22Rv1 (cell line): ENCODE measurements around the gene KCNK10.
"Not testable (repeated sequence)": the region's sequence is repeated elsewhere in the genome, so short reads cannot be mapped to it uniquely, and the experiment has no call there.

Source experiments
- H3K27ac ChIP-seq: fragments of 450-650 bp; 2 replicates; pipeline ENCODE4 v1.5.1; 2017
- ZFX ChIP-seq: fragments of 450-650 bp; IDR thresholded peaks from 2 replicates; pipeline ENCODE4 v1.6.1; 2017; ENCODE audit warnings: antibody characterized with exemption, borderline replicate concordance
- TF ChIP-seq, protein P1 (sequence below): fragments of 450-650 bp; IDR thresholded peaks from 2 replicates; pipeline ENCODE4 v1.5.1; 2017; ENCODE audit warnings: mild to moderate bottlenecking

The KCNK10 gene

GRCh38 chr14:88270776-88271175 is 52.3 kb downstream of the KCNK10 start:
- no peak overlapping the region for H3K27ac ChIP-seq
- TF ChIP-seq, protein P1, sequence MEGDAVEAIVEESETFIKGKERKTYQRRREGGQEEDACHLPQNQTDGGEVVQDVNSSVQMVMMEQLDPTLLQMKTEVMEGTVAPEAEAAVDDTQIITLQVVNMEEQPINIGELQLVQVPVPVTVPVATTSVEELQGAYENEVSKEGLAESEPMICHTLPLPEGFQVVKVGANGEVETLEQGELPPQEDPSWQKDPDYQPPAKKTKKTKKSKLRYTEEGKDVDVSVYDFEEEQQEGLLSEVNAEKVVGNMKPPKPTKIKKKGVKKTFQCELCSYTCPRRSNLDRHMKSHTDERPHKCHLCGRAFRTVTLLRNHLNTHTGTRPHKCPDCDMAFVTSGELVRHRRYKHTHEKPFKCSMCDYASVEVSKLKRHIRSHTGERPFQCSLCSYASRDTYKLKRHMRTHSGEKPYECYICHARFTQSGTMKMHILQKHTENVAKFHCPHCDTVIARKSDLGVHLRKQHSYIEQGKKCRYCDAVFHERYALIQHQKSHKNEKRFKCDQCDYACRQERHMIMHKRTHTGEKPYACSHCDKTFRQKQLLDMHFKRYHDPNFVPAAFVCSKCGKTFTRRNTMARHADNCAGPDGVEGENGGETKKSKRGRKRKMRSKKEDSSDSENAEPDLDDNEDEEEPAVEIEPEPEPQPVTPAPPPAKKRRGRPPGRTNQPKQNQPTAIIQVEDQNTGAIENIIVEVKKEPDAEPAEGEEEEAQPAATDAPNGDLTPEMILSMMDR: no peak
- no peak for TF ChIP-seq ZFX

DNA sequence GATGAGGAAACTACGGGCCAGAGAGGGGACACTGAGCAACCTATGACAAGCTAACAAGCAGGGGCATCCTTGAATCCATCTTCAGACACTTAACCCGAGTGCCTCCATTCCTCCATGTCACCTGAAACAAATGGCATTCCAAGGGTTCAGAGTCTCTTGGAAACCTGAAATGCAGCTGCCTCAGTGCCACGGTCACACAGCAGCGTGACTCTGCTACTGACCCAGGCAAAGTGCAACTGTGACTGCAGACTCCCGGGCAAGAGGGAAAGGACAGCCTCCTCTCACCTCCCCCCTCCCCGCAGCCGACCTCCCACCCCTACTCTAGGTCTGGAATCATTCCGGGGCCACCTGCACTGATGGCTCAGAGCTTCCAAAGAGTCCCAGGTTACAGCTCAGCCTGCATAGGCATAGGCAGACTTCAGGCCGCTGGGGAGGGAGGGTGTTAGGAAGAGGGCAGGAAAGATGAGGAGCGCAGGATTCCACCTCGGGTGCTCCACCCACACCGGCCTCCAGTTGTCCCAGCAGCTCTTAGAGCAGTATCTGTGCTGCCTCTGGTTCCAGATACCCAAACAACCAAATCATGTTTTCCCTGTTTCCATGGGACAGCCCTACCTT is 53.2 kb downstream of the KCNK10 start:
- no peak for TF ChIP-seq ZFX
- TF ChIP-seq, protein P1: no peak
- no peak overlapping the region for H3K27ac ChIP-seq

GRCh38 chr14:88266474-88266873 is 56.6 kb downstream of the KCNK10 start:
- H3K27ac ChIP-seq: no peak overlapping the region
- TF ChIP-seq, protein P1: no peak
- no peak for TF ChIP-seq ZFX

DNA sequence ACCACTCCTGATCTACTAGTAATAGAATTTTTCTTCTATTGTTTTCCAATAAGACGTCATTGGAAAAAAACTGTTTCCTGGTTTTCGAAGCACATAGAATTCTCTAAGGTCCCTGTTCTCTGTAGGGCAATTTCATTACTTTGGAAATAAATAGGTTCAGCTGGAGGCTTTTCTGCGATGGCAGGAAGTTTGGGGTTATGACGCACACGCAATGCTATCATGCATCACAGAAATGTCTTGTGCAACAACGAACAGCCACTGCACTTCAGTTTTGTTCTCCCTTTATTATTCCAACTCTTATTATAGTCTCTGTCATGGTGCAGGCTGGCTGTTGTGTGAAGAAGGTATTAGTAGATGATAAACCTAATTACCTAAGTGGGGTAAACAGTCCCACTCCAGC is 59.0 kb downstream of the KCNK10 start:
- no peak overlapping the region for H3K27ac ChIP-seq
- TF ChIP-seq, protein P1: no peak

- H3K27ac ChIP-seq: not testable (repeated sequence)
These were observed 61.8 kb downstream of the KCNK10 start for GRCh38 chr14:88261302-88261701.

- TF ChIP-seq, protein P1: no peak
- no peak for TF ChIP-seq ZFX
- H3K27ac ChIP-seq: no peak overlapping the region
These were observed 65.0 kb downstream of the KCNK10 start for GRCh38 chr14:88258021-88258420.

DNA sequence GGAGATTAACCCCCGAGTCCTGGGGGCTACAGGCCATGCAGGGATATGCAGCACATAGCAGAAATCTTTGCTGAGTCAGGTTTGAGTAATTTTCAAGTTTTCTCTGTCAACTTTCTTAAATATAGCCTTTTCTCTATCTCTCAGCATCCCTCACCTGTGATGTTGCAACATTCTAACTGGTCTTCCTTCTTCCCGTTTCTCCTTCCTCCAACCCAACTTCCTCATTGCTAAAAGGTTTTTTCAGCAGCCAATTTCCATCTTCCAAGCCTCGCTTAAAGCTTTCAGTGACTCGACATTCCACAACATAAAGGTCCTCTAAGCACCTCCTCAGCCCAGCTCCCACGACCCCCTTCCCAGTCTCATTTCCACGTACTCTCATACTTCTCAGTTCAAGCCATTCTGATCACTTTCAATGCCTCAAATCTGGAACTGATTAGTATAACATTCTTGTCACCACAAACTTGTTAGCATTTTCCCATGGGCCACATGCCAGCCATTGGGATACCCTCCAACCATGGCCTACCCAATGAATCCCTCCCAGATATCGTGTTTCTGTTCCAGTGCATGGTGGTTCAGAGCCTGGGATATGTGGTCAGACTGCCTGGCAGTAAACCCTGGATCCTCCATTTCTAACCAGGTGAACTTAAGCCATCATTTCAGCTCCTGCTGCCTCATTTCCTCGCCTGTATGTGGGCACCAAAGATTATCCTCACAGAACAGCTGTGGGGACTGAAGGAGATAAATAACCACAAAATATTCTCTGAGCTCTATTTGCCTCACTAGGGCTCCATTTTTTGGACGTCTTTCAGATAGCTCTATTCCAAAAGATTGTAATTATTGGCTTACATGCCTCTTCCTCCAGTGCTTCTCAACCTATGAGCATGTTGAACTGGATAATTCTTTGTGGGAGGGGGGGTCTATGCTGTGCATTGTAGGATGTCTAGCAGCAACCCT is 65.8 kb downstream of the KCNK10 start:
- H3K27ac ChIP-seq: no peak overlapping the region
- TF ChIP-seq, protein P1: no peak
- TF ChIP-seq ZFX: no peak
